Measurements from ENCODE around the gene ZNF263. TPM values are rescaled to one million over a fixed set of nuclear protein-coding genes. Genes with fewer than 3 reads are reported as not detected.

ZNF263 gene
- total RNA-seq, 1 experiment from 2014 or later: 52.2 TPM

GRCh38 chr16:3328104-3328503 lies 44.8 kb downstream of the ZNF263 start:
- no peaks in the 10 kb centered on the region for H3K9me2 ChIP-seq (replicated peaks; ENCODE audit: low read length)
- H3K79me2 ChIP-seq (ENCODE audit: low read length): no peaks in the 10 kb centered on the region
- no peak for DNase-seq
- no peak overlapping the region for H3K4me2 ChIP-seq (ENCODE audit: low read length)
- no peak overlapping the region for H2AFZ ChIP-seq (ENCODE audit: low read length)
- H3K9ac ChIP-seq (ENCODE audit: low read length): no peak overlapping the region
- no peaks in the 10 kb centered on the region for H3K36me3 ChIP-seq (ENCODE audit: low read depth, low read length)
- intact Hi-C loops (cut with micrococcal nuclease): no loop called here
- no peaks in the 10 kb centered on the region for H3K4me1 ChIP-seq (ENCODE audit: insufficient read depth, low read length)
- no peaks in the 10 kb centered on the region for H4K20me1 ChIP-seq (ENCODE audit: low read length)
- POLR2A ChIA-PET (ENCODE audit: unreplicated experiment): no interaction called here
- no peak overlapping the region for H3K27ac ChIP-seq (ENCODE audit: low read length)
- no peak overlapping the region for H3K4me3 ChIP-seq (ENCODE audit: low read length)
- TF ChIP-seq EZH2 (IDR thresholded peaks at IDR 0.05; ENCODE audit: low read length, unreplicated experiment) (no peak), EZH2phosphoT487 (IDR thresholded peaks at IDR 0.05; ENCODE audit: borderline replicate concordance, low read length) (no peak), CTCF (conservative IDR thresholded peaks at IDR 0.05; ENCODE audit: low read depth, low read length) (no peak)
- no peak for ATAC-seq
- no TSS peak for BruUV-seq (replicated peaks)
- H3F3A ChIP-seq (ENCODE audit: low read length, unreplicated experiment): no peaks in the 10 kb centered on the region
- CTCF ChIA-PET: no interaction called here
- no peaks in the 10 kb centered on the region for H3K27me3 ChIP-seq (ENCODE audit: low read length)
- H3K9me3 ChIP-seq (ENCODE audit: low read length): no peaks in the 10 kb centered on the region

GRCh38 chr16:3328643-3329042 lies 45.4 kb downstream of the ZNF263 start:
- no peak overlapping the region for H3K9ac ChIP-seq (ENCODE audit: low read length)
- no peak overlapping the region for H3K4me2 ChIP-seq (ENCODE audit: low read length)
- H3K9me2 ChIP-seq (replicated peaks; ENCODE audit: low read length): no peaks in the 10 kb centered on the region
- no peaks in the 10 kb centered on the region for H3F3A ChIP-seq (ENCODE audit: low read length, unreplicated experiment)
- no peaks in the 10 kb centered on the region for H3K27me3 ChIP-seq (ENCODE audit: low read length)
- no TSS peak for BruUV-seq (replicated peaks)
- H3K27ac ChIP-seq (ENCODE audit: low read length): no peak overlapping the region
- POLR2A ChIA-PET (ENCODE audit: unreplicated experiment): no interaction called here
- no peak overlapping the region for H3K4me3 ChIP-seq (ENCODE audit: low read length)
- no peaks in the 10 kb centered on the region for H3K4me1 ChIP-seq (ENCODE audit: insufficient read depth, low read length)
- ATAC-seq: no peak
- H2AFZ ChIP-seq (ENCODE audit: low read length): no peak overlapping the region
- H3K79me2 ChIP-seq (ENCODE audit: low read length): no peaks in the 10 kb centered on the region
- H3K36me3 ChIP-seq (ENCODE audit: low read depth, low read length): no peaks in the 10 kb centered on the region
- intact Hi-C loops (cut with micrococcal nuclease): no loop called here
- H4K20me1 ChIP-seq (ENCODE audit: low read length): no peaks in the 10 kb centered on the region
- no peak for DNase-seq
- TF ChIP-seq EZH2phosphoT487 (IDR thresholded peaks at IDR 0.05; ENCODE audit: borderline replicate concordance, low read length) (no peak), EZH2 (IDR thresholded peaks at IDR 0.05; ENCODE audit: low read length, unreplicated experiment) (no peak), CTCF (conservative IDR thresholded peaks at IDR 0.05; ENCODE audit: low read depth, low read length) (no peak)
- CTCF ChIA-PET: interaction anchor here (0.6 kb wide), 1 partner anchor 24 kb away, joined by 3 read pairs; no protein-coding TSS in a partner anchor
- H3K9me3 ChIP-seq (ENCODE audit: low read length): no peaks in the 10 kb centered on the region

Other genes with a start within 250 kb of the ZNF263 start
- 16.3 and 27.7 TPM in 2 replicates for gene BICDL2, start 246.5 kb upstream of the ZNF263 start, total RNA-seq (2014; rRNA removed)
- gene MMP25, start 236.9 kb upstream of the ZNF263 start, total RNA-seq (2014; rRNA removed): 0.29 and 0.51 TPM in 2 replicates
- gene IL32, start 217.9 kb upstream of the ZNF263 start, total RNA-seq (2014; rRNA removed): 8.8 and 10.8 TPM in 2 replicates
- not detected in 2 replicates for gene ZSCAN10, start 184.2 kb upstream of the ZNF263 start, total RNA-seq (2014; rRNA removed)
- 19.0 and 27.0 TPM in 2 replicates for gene ZNF205, start 170.9 kb upstream of the ZNF263 start, total RNA-seq (2014; rRNA removed)
- gene ZNF213, start 148.5 kb upstream of the ZNF263 start, total RNA-seq (2014; rRNA removed): 3.6 and 9.6 TPM in 2 replicates
- not detected in 2 replicates for gene OR1F1, start 95.3 kb upstream of the ZNF263 start, total RNA-seq (2014; rRNA removed)
- 4.7 and 5.0 TPM in 2 replicates for gene ZNF200, start 48.3 kb upstream of the ZNF263 start, total RNA-seq (2014; rRNA removed)
- gene MEFV, start 26.9 kb upstream of the ZNF263 start, total RNA-seq (2014; rRNA removed): 0.04 TPM in 1 of 2 replicates, not detected in the other
- gene TIGD7, start 21.9 kb downstream of the ZNF263 start, total RNA-seq (2014; rRNA removed): 4.4 and 5.5 TPM in 2 replicates
- gene ZNF75A, start 22.0 kb downstream of the ZNF263 start, total RNA-seq (2014; rRNA removed): 15.9 and 20.1 TPM in 2 replicates
- not detected in 2 replicates for gene OR2C1, start 72.4 kb downstream of the ZNF263 start, total RNA-seq (2014; rRNA removed)
- 5.9 and 7.5 TPM in 2 replicates for gene ZSCAN32, start 117.5 kb downstream of the ZNF263 start, total RNA-seq (2014; rRNA removed)
- 9.5 and 11.3 TPM in 2 replicates for gene ZNF174, start 117.7 kb downstream of the ZNF263 start, total RNA-seq (2014; rRNA removed)
- not detected in 2 replicates for gene ZNF597, start 160.0 kb downstream of the ZNF263 start, total RNA-seq (2014; rRNA removed)
- 7.6 and 9.3 TPM in 2 replicates for gene NAA60, start 160.2 kb downstream of the ZNF263 start, total RNA-seq (2014; rRNA removed)
- gene C16orf90, start 212.0 kb downstream of the ZNF263 start, total RNA-seq (2014; rRNA removed): not detected in 2 replicates
- gene CLUAP1, start 217.5 kb downstream of the ZNF263 start, total RNA-seq (2014; rRNA removed): 6.2 and 7.9 TPM in 2 replicates

Data from PC-3 (cell line).